HCT116 (cell line): ENCODE results near the gene DPP6.

Source experiments
- ATF3 ChIP-seq: IDR thresholded peaks from 2 replicates; pipeline ENCODE4 v1.6.1; 2012
- EZH2 ChIP-seq: fragments of 200-600 bp; sonication (generic); IDR thresholded peaks from 2 replicates; pipeline ENCODE4 v1.6.1; 2017; ENCODE audit warnings: antibody characterized with exemption, mixed run types
- EZH2phosphoT487 ChIP-seq: fragments of 200-600 bp; IDR thresholded peaks from 2 replicates; pipeline ENCODE4 v1.6.1; 2018; ENCODE audit warnings: antibody characterized with exemption, borderline replicate concordance
- POLR2AphosphoS5 ChIP-seq: IDR thresholded peaks from 2 replicates; pipeline ENCODE4 v1.6.1; 2011; ENCODE audit warnings: mild to moderate bottlenecking, low read depth, low read length, moderate library complexity
- SIN3A ChIP-seq: IDR thresholded peaks from 2 replicates; pipeline ENCODE4 v1.6.1; 2012; ENCODE audit warnings: low read depth
- TF ChIP-seq, protein P1 (sequence below), 3 experiments: fragments of 200-600 bp in 1 of 3; sonication (generic) in 1 of 3; IDR thresholded peaks in 2 of 3; conservative IDR thresholded peaks in 1 of 3; 2 replicates each; pipeline ENCODE4 v1.5.1; 2012 to 2017; ENCODE audit warnings: low read depth in 2 of 3, low read length in 2 of 3, antibody characterized with exemption in 1 of 3, borderline replicate concordance in 1 of 3, control low read depth in 1 of 3, mild to moderate bottlenecking in 1 of 3, mixed read lengths in 1 of 3, mixed run types in 1 of 3, moderate library complexity in 1 of 3; ENCODE audit not compliant: insufficient read depth in 1 of 3

DNA sequence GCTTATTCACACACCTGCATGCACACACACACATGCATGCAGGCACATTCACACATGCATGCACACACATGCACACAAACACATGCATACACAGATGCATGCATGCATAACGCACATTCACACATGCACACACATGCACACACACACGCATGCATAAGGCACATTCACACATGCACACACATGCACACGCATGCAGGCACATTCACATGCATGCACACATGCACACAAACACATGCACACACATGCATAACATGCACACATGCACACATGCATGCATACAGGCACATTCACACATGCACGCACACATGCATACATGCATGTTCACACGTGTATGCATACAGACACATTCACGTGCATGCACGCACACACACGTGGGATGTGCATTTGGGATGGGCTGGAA is 784.9 kb downstream of the DPP6 start:
- no peak for TF ChIP-seq SIN3A
- no peak for TF ChIP-seq POLR2AphosphoS5
- TF ChIP-seq, protein P1, sequence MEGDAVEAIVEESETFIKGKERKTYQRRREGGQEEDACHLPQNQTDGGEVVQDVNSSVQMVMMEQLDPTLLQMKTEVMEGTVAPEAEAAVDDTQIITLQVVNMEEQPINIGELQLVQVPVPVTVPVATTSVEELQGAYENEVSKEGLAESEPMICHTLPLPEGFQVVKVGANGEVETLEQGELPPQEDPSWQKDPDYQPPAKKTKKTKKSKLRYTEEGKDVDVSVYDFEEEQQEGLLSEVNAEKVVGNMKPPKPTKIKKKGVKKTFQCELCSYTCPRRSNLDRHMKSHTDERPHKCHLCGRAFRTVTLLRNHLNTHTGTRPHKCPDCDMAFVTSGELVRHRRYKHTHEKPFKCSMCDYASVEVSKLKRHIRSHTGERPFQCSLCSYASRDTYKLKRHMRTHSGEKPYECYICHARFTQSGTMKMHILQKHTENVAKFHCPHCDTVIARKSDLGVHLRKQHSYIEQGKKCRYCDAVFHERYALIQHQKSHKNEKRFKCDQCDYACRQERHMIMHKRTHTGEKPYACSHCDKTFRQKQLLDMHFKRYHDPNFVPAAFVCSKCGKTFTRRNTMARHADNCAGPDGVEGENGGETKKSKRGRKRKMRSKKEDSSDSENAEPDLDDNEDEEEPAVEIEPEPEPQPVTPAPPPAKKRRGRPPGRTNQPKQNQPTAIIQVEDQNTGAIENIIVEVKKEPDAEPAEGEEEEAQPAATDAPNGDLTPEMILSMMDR (IDR thresholded peaks at IDR 0.05 in 2 of 3, conservative IDR thresholded peaks at IDR 0.05 in 1 of 3; ENCODE audit: borderline replicate concordance in 1 of 3, insufficient read depth in 1 of 3, low read depth in 2 of 3, low read length in 2 of 3): no peak
- TF ChIP-seq EZH2phosphoT487: no peak
- TF ChIP-seq ATF3: no peak
- no peak for TF ChIP-seq EZH2
